IMR-90 (cell line): ENCODE measurements around the gene GBF1.

ENCODE experiments used
- CHD1 ChIP-seq: IDR thresholded peaks from 2 replicates; pipeline ENCODE4 v1.6.1; 2012; ENCODE audit warnings: low read depth, low read length, improper control_type of control experiment
- CTCF ChIP-seq: conservative IDR thresholded peaks from 2 replicates; pipeline ENCODE4 v1.5.1; 2012; ENCODE audit warnings: mild to moderate bottlenecking, low read depth, low read length, improper control_type of control experiment
- FOS ChIP-seq: fragments of 150-350 bp; IDR thresholded peaks from 2 replicates; pipeline ENCODE4 v1.6.1; 2016; ENCODE audit warnings: low read depth, low read length
- RAD21 ChIP-seq: IDR thresholded peaks from 2 replicates; pipeline ENCODE4 v1.6.1; 2012; ENCODE audit warnings: low read length, improper control_type of control experiment

GRCh38 chr10:102408728-102409603 is 163.6 kb downstream of the GBF1 start:
- TF ChIP-seq CTCF (no peak), RAD21 (no peak), FOS (no peak), CHD1 (no peak)
